Neutrophil (primary cell): ENCODE data around the gene MMP24.

ENCODE experiments used
- H3K27ac ChIP-seq: fragments of 200-600 bp; sonication (generic); 2 replicates; pipeline ENCODE4 v1.5.1; 2016; ENCODE audit warnings: mild to moderate bottlenecking, moderate library complexity
- H3K27me3 ChIP-seq: fragments of 200-600 bp; sonication (generic); 2 replicates; pipeline ENCODE4 v1.6.0; 2016; ENCODE audit warnings: mild to moderate bottlenecking
- H3K36me3 ChIP-seq: fragments of 200-600 bp; sonication (generic); 2 replicates; pipeline ENCODE4 v1.5.1; 2017
- H3K4me1 ChIP-seq, 2 experiments: fragments of 200-600 bp in 1 of 2; sonication (generic) in 1 of 2; 1 replicate in 1 of 2; 2 replicates in 1 of 2; pipeline versions ENCODE4 v1.5.1 to v1.6.1; 2013 to 2016; ENCODE audit warnings: low read depth in 1 of 2, low read length in 1 of 2, mild to moderate bottlenecking in 1 of 2, moderate library complexity in 1 of 2; ENCODE audit not compliant: control insufficient read depth in 1 of 2, insufficient read depth in 1 of 2
- H3K4me3 ChIP-seq, 2 experiments: fragments of 200-600 bp in 1 of 2; sonication (generic) in 1 of 2; 1 replicate in 1 of 2; 2 replicates in 1 of 2; pipeline ENCODE4 v1.5.1; 2013 to 2016; ENCODE audit warnings: low read depth in 1 of 2, low read length in 1 of 2, mild to moderate bottlenecking in 1 of 2, moderate library complexity in 1 of 2
- H3K9me3 ChIP-seq: fragments of 200-600 bp; sonication (generic); 2 replicates; pipeline ENCODE4 v1.5.1; 2016
- CTCF ChIP-seq: fragments of 200-600 bp; sonication (generic); IDR thresholded peaks from 2 replicates; pipeline ENCODE4 v1.5.1; 2016; ENCODE audit warnings: antibody characterized with exemption

Gene MMP24

DNA sequence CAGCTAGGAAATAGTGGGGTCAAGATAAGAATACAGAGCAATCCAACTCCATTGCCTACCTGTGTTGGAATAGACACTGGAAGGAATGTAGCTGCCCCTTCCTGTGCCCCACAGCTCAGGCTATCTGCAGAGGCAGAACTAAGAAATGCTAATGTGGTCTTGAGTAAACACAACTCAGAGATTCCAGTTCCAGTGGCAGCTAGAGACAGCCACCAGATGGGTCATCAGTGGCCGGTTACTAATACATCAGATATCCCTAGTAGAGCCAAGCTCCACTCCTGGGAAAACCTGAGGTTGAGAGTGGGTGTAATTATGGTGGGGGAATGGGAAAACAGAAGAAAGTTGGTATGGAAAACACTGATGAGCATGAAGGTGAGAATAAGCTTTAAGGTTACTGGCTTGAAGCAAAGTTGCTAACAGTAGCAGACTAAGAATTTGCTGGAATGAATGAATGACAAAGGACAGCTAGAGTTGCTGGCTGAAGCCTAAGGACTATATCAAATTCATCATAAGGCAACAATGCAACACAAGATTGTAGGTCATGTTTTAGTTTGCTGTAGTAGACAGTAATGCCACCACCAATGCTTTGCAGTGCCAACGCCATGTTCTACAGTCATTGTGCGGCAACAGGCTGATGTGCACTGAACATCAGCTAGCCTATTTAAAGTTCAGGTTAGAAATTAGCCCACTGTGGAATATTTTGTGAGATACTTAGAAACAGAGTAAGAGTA lies 94.1 kb downstream of the MMP24 start:
- no peak overlapping the region for H3K27ac ChIP-seq
- no peak overlapping the region for H3K4me3 ChIP-seq
- H3K36me3 ChIP-seq: no peaks in the 10 kb centered on the region
- no peaks in the 10 kb centered on the region for H3K4me1 ChIP-seq
- H3K9me3 ChIP-seq: no peaks in the 10 kb centered on the region
- no peaks in the 10 kb centered on the region for H3K27me3 ChIP-seq
- no peak for TF ChIP-seq CTCF

- H3K4me1 ChIP-seq: no peaks in the 10 kb centered on the region
- no peaks in the 10 kb centered on the region for H3K27me3 ChIP-seq
- H3K27ac ChIP-seq: no peak overlapping the region
- H3K9me3 ChIP-seq: no peaks in the 10 kb centered on the region
- H3K36me3 ChIP-seq: no peaks in the 10 kb centered on the region
- no peak for TF ChIP-seq CTCF
- H3K4me3 ChIP-seq: no peak overlapping the region
Observed at GRCh38 chr20:35325401-35325800, 98.9 kb downstream of the MMP24 start.

- H3K4me1 ChIP-seq: no peaks in the 10 kb centered on the region
Observed at GRCh38 chr20:35326021-35326739, 99.7 kb downstream of the MMP24 start.

More at GRCh38 chr20:35326021-35326739, 99.7 kb downstream of the MMP24 start:
- no peak overlapping the region for H3K27ac ChIP-seq
- H3K36me3 ChIP-seq: no peaks in the 10 kb centered on the region
- H3K4me3 ChIP-seq: no peak overlapping the region
- no peaks in the 10 kb centered on the region for H3K27me3 ChIP-seq
- no peaks in the 10 kb centered on the region for H3K9me3 ChIP-seq
- TF ChIP-seq CTCF: no peak
